WTC11 (cell line): ENCODE measurements around the gene PPM1A. TPM values are rescaled to one million over a fixed set of nuclear protein-coding genes. Genes with fewer than 3 reads are reported as not detected.

ENCODE experiments used
- ATAC-seq: fragments of 200-7000 bp; cut with Tn5 transposase; 2 replicates; pipeline ENCODE4 v1.10.0; 2021; ENCODE audit warnings: mild to moderate bottlenecking, moderate library complexity
- CTCF ChIA-PET: fragments of 300-600 bp; sonication (Branson Sonifier 250); formaldehyde crosslinking; loops from one replicate; lab custom pipeline; 2021; ENCODE audit warnings: antibody characterized with exemption; lab: Charles Lee
- POLR2A ChIA-PET: fragments of 350-600 bp; sonication (Branson Sonifier 250); formaldehyde crosslinking; loops from one replicate; lab custom pipeline; 2021; ENCODE audit warnings: antibody characterized with exemption; lab: Charles Lee
- DNase-seq: peaks from one replicate; pipeline ENCODE4 v3.0.0; 2021; ENCODE audit warnings: low spot score
- H3K27ac Mint-ChIP-seq: 2 replicates; pipeline ENCODE4 v1.8.0; 2021; ENCODE audit warnings: mixed read lengths
- H3K27me3 Mint-ChIP-seq: 2 replicates; pipeline ENCODE4 v1.8.0; 2021; ENCODE audit warnings: low read depth, mild to moderate bottlenecking, moderate library complexity, mixed read lengths
- H3K36me3 Mint-ChIP-seq: 2 replicates; pipeline ENCODE4 v1.8.0; 2021; ENCODE audit warnings: mixed read lengths
- H3K4me1 Mint-ChIP-seq: 2 replicates; pipeline ENCODE4 v1.8.0; 2022; ENCODE audit warnings: mixed read lengths
- H3K4me3 Mint-ChIP-seq: 2 replicates; pipeline ENCODE4 v1.8.0; 2021; ENCODE audit warnings: mild to moderate bottlenecking, moderate library complexity, mixed read lengths
- H3K9me3 Mint-ChIP-seq: 2 replicates; pipeline ENCODE4 v1.8.0; 2021; ENCODE audit warnings: mixed read lengths
- AFF4 ChIP-seq: sonication (generic); formaldehyde crosslinking; IDR thresholded peaks from 2 replicates; pipeline ENCODE4 v1.8.1; 2023; ENCODE audit warnings: mild to moderate bottlenecking, missing genetic modification reagents, borderline replicate concordance
- AR ChIP-seq: fragments of 250-450 bp; sonication (Bioruptor Pico); IDR thresholded peaks from 2 replicates; pipeline ENCODE4 v1.9.0; 2021; ENCODE audit warnings: mild to moderate bottlenecking
- ARID4B ChIP-seq: sonication (generic); formaldehyde crosslinking; IDR thresholded peaks from 2 replicates; pipeline ENCODE4 v1.8.0; 2023; ENCODE audit warnings: missing genetic modification reagents, mild to moderate bottlenecking, borderline replicate concordance
- CBFB ChIP-seq: sonication (generic); formaldehyde crosslinking; IDR thresholded peaks from 2 replicates; pipeline ENCODE4 v1.8.1; 2022; ENCODE audit warnings: mild to moderate bottlenecking, low read depth, missing genetic modification reagents
- EMX1 ChIP-seq: fragments of 250-450 bp; sonication (Bioruptor Pico); IDR thresholded peaks from 2 replicates; pipeline ENCODE4 v1.8.0; 2021; ENCODE audit warnings: mild to moderate bottlenecking
- ERG ChIP-seq: fragments of 250-450 bp; sonication (Bioruptor Pico); IDR thresholded peaks from 2 replicates; pipeline ENCODE4 v1.8.0; 2021; ENCODE audit warnings: mild to moderate bottlenecking
- HMGA2 ChIP-seq: fragments of 250-450 bp; sonication (Bioruptor Pico); IDR thresholded peaks from 2 replicates; pipeline ENCODE4 v1.4.0; 2021; ENCODE audit warnings: mild to moderate bottlenecking, moderate library complexity
- IRF2 ChIP-seq: sonication (generic); formaldehyde crosslinking; IDR thresholded peaks from 2 replicates; pipeline ENCODE4 v1.8.0; 2022; ENCODE audit warnings: low read depth, missing genetic modification reagents, borderline replicate concordance
- NR1H2 ChIP-seq: sonication (generic); formaldehyde crosslinking; IDR thresholded peaks from 2 replicates; pipeline ENCODE4 v1.9.0; 2021; ENCODE audit warnings: mild to moderate bottlenecking, moderate library complexity, missing genetic modification reagents
- NR2C2 ChIP-seq: sonication (generic); formaldehyde crosslinking; IDR thresholded peaks from 2 replicates; pipeline ENCODE4 v1.8.0; 2022; ENCODE audit warnings: mild to moderate bottlenecking, missing genetic modification reagents
- PRDM15 ChIP-seq: sonication (generic); formaldehyde crosslinking; IDR thresholded peaks from 2 replicates; pipeline ENCODE4 v1.8.0; 2022; ENCODE audit warnings: missing genetic modification reagents
- PREB ChIP-seq: sonication (generic); formaldehyde crosslinking; IDR thresholded peaks from 2 replicates; pipeline ENCODE4 v1.8.1; 2022; ENCODE audit warnings: mild to moderate bottlenecking, missing genetic modification reagents, moderate library complexity, borderline replicate concordance
- RORB ChIP-seq: fragments of 250-450 bp; sonication (Bioruptor Pico); IDR thresholded peaks from 2 replicates; pipeline ENCODE4 v1.9.0; 2021; ENCODE audit warnings: mild to moderate bottlenecking
- USF1 ChIP-seq: sonication (generic); formaldehyde crosslinking; IDR thresholded peaks from 2 replicates; pipeline ENCODE4 v1.8.0; 2022; ENCODE audit warnings: mild to moderate bottlenecking, missing genetic modification reagents
- ZNF138 ChIP-seq: sonication (generic); formaldehyde crosslinking; conservative IDR thresholded peaks from 2 replicates; pipeline ENCODE4 v1.8.1; 2022; ENCODE audit warnings: mild to moderate bottlenecking, moderate library complexity, missing genetic modification reagents
- ZSCAN18 ChIP-seq: fragments of 250-450 bp; sonication (Bioruptor Pico); IDR thresholded peaks from 2 replicates; pipeline ENCODE4 v2.1.2; 2022; ENCODE audit warnings: mild to moderate bottlenecking, moderate library complexity
- total RNA-seq: library from RNA; stranded (reverse); gene quantifications from 3 replicates; pipeline ENCODE4 v1.2.3, GENCODE V29; 2021

The PPM1A gene
- total RNA-seq, 1 experiment from 2014 or later: 52.5 TPM

- no peak for TF ChIP-seq AFF4
Observed at GRCh38 chr14:60222820-60223219, 26.2 kb upstream of the PPM1A start (continued).

GRCh38 chr14:60225265-60225664 lies 23.8 kb upstream of the PPM1A start:
- ATAC-seq: no peak
- Mint-ChIP-seq H3K9me3 (no peaks in the 10 kb centered on the region), H3K27ac (no peak overlapping the region), H3K27me3 (no peaks in the 10 kb centered on the region), H3K4me1 (peaks cover 7% of the 10 kb centered on the region), H3K4me3 (no peak overlapping the region), H3K36me3 (no peaks in the 10 kb centered on the region)
- POLR2A ChIA-PET: no interaction called here
- DNase-seq: no peak
- CTCF ChIA-PET: no interaction called here
- TF ChIP-seq AR (CRISPR knock-in tag): no peak
- no peak for TF ChIP-seq CBFB
- no peak for TF ChIP-seq ARID4B (CRISPR knock-in tag)
- no peak for TF ChIP-seq RORB (CRISPR knock-in tag)
- TF ChIP-seq ZNF138 (CRISPR knock-in tag): no peak
- TF ChIP-seq EMX1 (CRISPR knock-in tag): no peak
- no peak for TF ChIP-seq ERG
- no peak for TF ChIP-seq NR2C2 (CRISPR knock-in tag)
- TF ChIP-seq PREB: no peak
- no peak for TF ChIP-seq NR1H2 (CRISPR knock-in tag)
- TF ChIP-seq HMGA2 (CRISPR knock-in tag): no peak
- TF ChIP-seq USF1 (CRISPR knock-in tag): no peak
- no peak for TF ChIP-seq IRF2 (CRISPR knock-in tag)
- TF ChIP-seq PRDM15: no peak
- TF ChIP-seq ZSCAN18: no peak
